ENCODE measurements around the gene MICALL1. TPM values are rescaled to one million over a fixed set of nuclear protein-coding genes. Genes with fewer than 3 reads are reported as not detected.
A peak's percentile ranks its signal among the peaks of the same experiment; 100 is the strongest.

MICALL1 gene
- total RNA-seq, 1 donor from 2014 or later, result 13.5 TPM

GRCh38 chr22:37990301-37990700 is 84.2 kb downstream of the MICALL1 start:
- ATAC-seq (ENCODE audit: poor library complexity) (peak; percentile 58), DNase-seq (peak; percentile 66)
- intact Hi-C loops (cut with DNase I), result no loop called here

DNA sequence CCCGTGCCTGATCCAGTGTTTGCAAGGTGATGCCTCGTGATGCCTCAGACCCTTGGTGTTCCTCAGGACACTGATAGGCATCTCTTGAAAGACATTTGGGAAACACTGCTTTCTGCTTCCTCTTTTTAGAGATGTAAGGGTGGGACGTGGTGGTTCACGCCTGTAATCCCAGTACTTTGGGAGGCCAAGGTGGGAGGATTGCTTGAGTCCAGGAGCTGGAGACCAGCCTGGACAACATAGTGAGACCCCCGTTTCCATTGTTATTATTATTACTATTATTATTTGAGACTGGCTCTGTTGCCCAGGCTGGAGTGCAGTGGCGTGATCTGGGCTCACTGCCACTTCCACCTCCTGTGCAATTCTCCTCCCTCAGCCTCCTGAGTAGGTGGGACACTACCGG is 84.8 kb downstream of the MICALL1 start:
- intact Hi-C loops (cut with DNase I), result no loop called here
- DNase-seq, result no peak

GRCh38 chr22:37991731-37992442 is 85.8 kb downstream of the MICALL1 start:
- ATAC-seq (ENCODE audit: poor library complexity), result no peak
- intact Hi-C loops (cut with DNase I), result no loop called here
- no peak for DNase-seq

More for the DNA sequence above, 84.8 kb downstream of the MICALL1 start:
- no peak for ATAC-seq (ENCODE audit: poor library complexity)

Small RNA genes lying within 50 kb of the gene (microRNA-seq; reads per million reads assigned to microRNA genes)
- gene MIR4534, result not detected
- not detected for gene MIR6820

Other genes starting within 250 kb of the MICALL1 start
- gene PDXP, start 247.6 kb upstream of the MICALL1 start, total RNA-seq, result 17.6 TPM
- 1,068 TPM for gene LGALS1, start 230.7 kb upstream of the MICALL1 start, total RNA-seq
- 14.3 TPM for gene NOL12, start 220.0 kb upstream of the MICALL1 start, total RNA-seq
- 78.6 TPM for gene TRIOBP, start 209.2 kb upstream of the MICALL1 start, total RNA-seq
- gene GCAT, start 98.4 kb upstream of the MICALL1 start, total RNA-seq, result 31.0 TPM
- gene GALR3, start 82.9 kb upstream of the MICALL1 start, total RNA-seq, result not detected
- 17.1 TPM for gene ANKRD54, start 62.0 kb upstream of the MICALL1 start, total RNA-seq
- 326 TPM for gene EIF3L, start 56.9 kb upstream of the MICALL1 start, total RNA-seq
- 0.30 TPM for gene C22orf23, start 47.3 kb downstream of the MICALL1 start, total RNA-seq
- 85.7 TPM for gene POLR2F, start 47.4 kb downstream of the MICALL1 start, total RNA-seq
- 1.2 TPM for gene SOX10, start 78.3 kb downstream of the MICALL1 start, total RNA-seq
- 20.4 TPM for gene PICK1, start 151.1 kb downstream of the MICALL1 start, total RNA-seq
- not detected for gene SLC16A8, start 177.9 kb downstream of the MICALL1 start, total RNA-seq
- 0.24 TPM for gene BAIAP2L2, start 204.4 kb downstream of the MICALL1 start, total RNA-seq

Measured in Right ventricle myocardium superior (tissue), 1 donor.